ENCODE results near the gene PTGS2. TPM values are rescaled to one million over a fixed set of nuclear protein-coding genes. Genes with fewer than 3 reads are reported as not detected.
"Not testable (repeated sequence)": the region's sequence is repeated elsewhere in the genome, so short reads cannot be mapped to it uniquely, and the experiment has no call there.

Gene PTGS2
- total and polyA plus RNA-seq, 10 of the 15 experiments (the other 5 are each of a cell fraction or from before 2014, with no cell fraction given) = 0.04 to 0.12 (median 0.08) TPM; not detected in 4

- TF ChIP-seq ELK1 (IDR thresholded peaks at IDR 0.05; ENCODE audit: low read depth, low read length) (no peak), PAX8 (IDR thresholded peaks at IDR 0.05) (no peak), ZNF207 (IDR thresholded peaks at IDR 0.05; ENCODE audit: borderline replicate concordance) (no peak)
Observed at GRCh38 chr1:186653312-186653711, 26.9 kb downstream of the PTGS2 start (continued).

- no TSS peak for BruUV-seq (replicated peaks)
- H3K4me3 ChIP-seq = no peak overlapping the region
- CTCF ChIA-PET = interaction anchor here (0.9 kb wide), 1 partner anchor 57 kb away, joined by 3 read pairs; no protein-coding TSS in a partner anchor
- intact Hi-C loops (cut with micrococcal nuclease; ENCODE audit: unreplicated experiment) (no loop called here), in situ Hi-C loops (cut with MboI) (no loop called here)
- no peak overlapping the region for H3K9ac ChIP-seq (ENCODE audit: control insufficient read depth, insufficient read depth, low read length)
- TF ChIP-seq HSF1 (IDR thresholded peaks at IDR 0.05; ENCODE audit: low read depth, low read length) (no peak), WRNIP1 (IDR thresholded peaks at IDR 0.05; ENCODE audit: borderline replicate concordance, low read depth, low read length) (no peak), PKNOX1 (IDR thresholded peaks at IDR 0.05) (no peak), CREB1 (IDR thresholded peaks at IDR 0.05; ENCODE audit: low read depth) (no peak), HDAC6 (IDR thresholded peaks at IDR 0.05; ENCODE audit: unreplicated experiment) (no peak), NRF1 (conservative IDR thresholded peaks at IDR 0.05; ENCODE audit: low read depth, low read length) (no peak), NFYA (IDR thresholded peaks at IDR 0.05; ENCODE audit: borderline replicate concordance, low read depth, low read length) (no peak)
- DNase-seq (ENCODE audit: low read depth, low spot score) (no peak), FAIRE-seq (no peak), ATAC-seq (no peak)
- SMC1A ChIA-PET (ENCODE audit: uncharacterized antibody, unreplicated experiment) = no interaction called here
- no peak overlapping the region for H3K4me2 ChIP-seq (ENCODE audit: control insufficient read depth, insufficient read depth)
- H4K20me1 ChIP-seq (ENCODE audit: control insufficient read depth, insufficient read depth) = no peaks in the 10 kb centered on the region
- 14% methylated on average over 4 of the region's 4 CpGs for WGBS (ENCODE audit: insufficient coverage, insufficient replicate concordance, low lambda C conversion rate, missing lambda C conversion rate)
- H3K79me2 ChIP-seq (ENCODE audit: control insufficient read depth, insufficient read depth, low read length) = no peaks in the 10 kb centered on the region
- RAD21 ChIA-PET (ENCODE audit: unreplicated experiment) = no interaction called here
- no peaks in the 10 kb centered on the region for H3K36me3 ChIP-seq (ENCODE audit: control insufficient read depth in 2 of 2, insufficient read depth in 2 of 2, low read length in 1 of 2)
- H3K27ac ChIP-seq (ENCODE audit: control insufficient read depth, insufficient read depth) = no peak overlapping the region
- no peak overlapping the region for H2AFZ ChIP-seq (ENCODE audit: control insufficient read depth, low read depth, low read length)
- H3K4me1 ChIP-seq (ENCODE audit: control insufficient read depth, insufficient read depth, low read length) = no peaks in the 10 kb centered on the region
- no peaks in the 10 kb centered on the region for H3K9me3 ChIP-seq (replicated peaks; ENCODE audit: control insufficient read depth, insufficient read depth, low read length)
- no peaks in the 10 kb centered on the region for H3K27me3 ChIP-seq (replicated peaks in 1 of 2; ENCODE audit: control insufficient read depth in 2 of 2, insufficient read depth in 2 of 2, low read length in 1 of 2)
- POLR2A ChIA-PET = no interaction called here
Observed at GRCh38 chr1:186648613-186649012, 31.6 kb downstream of the PTGS2 start.

- 21% methylated on average over 4 of the region's 4 CpGs for WGBS (ENCODE audit: insufficient coverage, insufficient replicate concordance, low lambda C conversion rate, missing lambda C conversion rate)
- H3K4me3 ChIP-seq; BruUV-seq (replicated peaks); H3K27me3 ChIP-seq (replicated peaks in 1 of 2; ENCODE audit: control insufficient read depth in 2 of 2, insufficient read depth in 2 of 2, low read length in 1 of 2); CTCF ChIA-PET; H3K4me1 ChIP-seq (ENCODE audit: control insufficient read depth, insufficient read depth, low read length); H2AFZ ChIP-seq (ENCODE audit: control insufficient read depth, low read depth, low read length); H3K27ac ChIP-seq (ENCODE audit: control insufficient read depth, insufficient read depth); H3K4me2 ChIP-seq (ENCODE audit: control insufficient read depth, insufficient read depth); SMC1A ChIA-PET (ENCODE audit: uncharacterized antibody, unreplicated experiment); intact Hi-C loops (cut with micrococcal nuclease; ENCODE audit: unreplicated experiment); H4K20me1 ChIP-seq (ENCODE audit: control insufficient read depth, insufficient read depth); RAD21 ChIA-PET (ENCODE audit: unreplicated experiment); H3K79me2 ChIP-seq (ENCODE audit: control insufficient read depth, insufficient read depth, low read length); POLR2A ChIA-PET; ATAC-seq; H3K9ac ChIP-seq (ENCODE audit: control insufficient read depth, insufficient read depth, low read length); DNase-seq (ENCODE audit: low read depth, low spot score); H3K36me3 ChIP-seq (ENCODE audit: control insufficient read depth in 2 of 2, insufficient read depth in 2 of 2, low read length in 1 of 2); in situ Hi-C loops (cut with MboI); FAIRE-seq; H3K9me3 ChIP-seq (replicated peaks; ENCODE audit: control insufficient read depth, insufficient read depth, low read length): not testable (repeated sequence)
Observed at GRCh38 chr1:186647985-186648384, 32.2 kb downstream of the PTGS2 start.
